IPS DF 6.9 (cell line): ENCODE data around the gene C4orf51.
"Not testable (repeated sequence)": the region's sequence is repeated elsewhere in the genome, so short reads cannot be mapped to it uniquely, and the experiment has no call there.

Experiments
- DNase-seq: peaks from one replicate; pipeline ENCODE4 v3.0.0-alpha.2; 2013; ENCODE audit warnings: low read depth, low spot score
- H3K27ac ChIP-seq: one replicate; pipeline ENCODE4 v1.5.1; 2013; ENCODE audit warnings: low read length, control low read depth
- H3K27me3 ChIP-seq: 2 replicates; pipeline ENCODE4 v1.6.1; 2013; ENCODE audit warnings: mild to moderate bottlenecking, low read length; ENCODE audit not compliant: control insufficient read depth, insufficient read depth
- H3K36me3 ChIP-seq: 2 replicates; pipeline ENCODE4 v1.6.1; 2013; ENCODE audit warnings: low read length; ENCODE audit not compliant: control insufficient read depth, insufficient read depth
- H3K4me1 ChIP-seq: 2 replicates; pipeline ENCODE4 v1.6.1; 2013; ENCODE audit warnings: low read length; ENCODE audit not compliant: control insufficient read depth, insufficient read depth
- H3K4me3 ChIP-seq: 2 replicates; pipeline ENCODE4 v1.5.1; 2013; ENCODE audit warnings: mild to moderate bottlenecking, low read length
- H3K9me3 ChIP-seq: 2 replicates; pipeline ENCODE4 v1.6.1; 2013; ENCODE audit warnings: low read length, inconsistent platforms; ENCODE audit not compliant: control insufficient read depth, insufficient read depth
- WGBS: extraction: QIAGEN DNeasy Blood & Tissue Kit; methylation state at CpG from one replicate; pipeline ENCODE4 v1.1.7; 2013; ENCODE audit warnings: mixed read lengths, missing lambda C conversion rate; ENCODE audit not compliant: insufficient read length, insufficient coverage; 5-methylcytosine and 5-hydroxymethylcytosine counted together

C4orf51 gene

GRCh38 chr4:145670422-145670821 lies 9.5 kb upstream of the C4orf51 start:
- Histone ChIP-seq H3K4me1 (no peaks in the 10 kb centered on the region), H3K9me3 (no peaks in the 10 kb centered on the region), H3K36me3 (no peaks in the 10 kb centered on the region)

GRCh38 chr4:145679520-145679919 lies 426 bp upstream of the C4orf51 start:
- no peak for DNase-seq
- no peak overlapping the region for H3K27ac ChIP-seq
- no peaks in the 10 kb centered on the region for H3K36me3 ChIP-seq
- no peak overlapping the region for H3K4me3 ChIP-seq
- H3K4me1 ChIP-seq = no peaks in the 10 kb centered on the region
- WGBS = no CpG with 5 or more reads among the region's 1 CpG
- no peaks in the 10 kb centered on the region for H3K9me3 ChIP-seq
- H3K27me3 ChIP-seq = no peaks in the 10 kb centered on the region

More at GRCh38 chr4:145670422-145670821, 9.5 kb upstream of the C4orf51 start:
- Histone ChIP-seq H3K27me3 (no peaks in the 10 kb centered on the region), H3K27ac (no peak overlapping the region), H3K4me3 (no peak overlapping the region)
- DNase-seq = no peak

DNA sequence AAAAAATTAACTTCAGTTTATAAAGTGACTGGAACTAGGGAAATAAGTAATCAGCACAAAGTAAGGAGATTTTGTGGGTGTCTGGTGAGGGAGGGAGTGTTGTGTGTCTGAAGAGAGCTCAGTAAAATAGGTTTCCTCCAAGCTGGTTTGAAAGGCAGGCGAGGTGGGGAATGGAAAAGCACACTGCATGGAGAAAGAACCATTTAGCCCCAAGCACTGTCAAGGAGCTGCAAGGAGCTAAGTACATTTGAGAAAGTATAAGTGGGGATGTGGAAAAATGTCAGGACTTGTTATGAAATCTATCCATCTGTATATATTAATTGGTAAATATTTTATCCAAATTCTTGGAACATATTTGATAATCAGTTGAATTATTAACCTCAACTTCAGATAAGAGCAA lies 956 bp downstream of the C4orf51 start:
- DNase-seq = no peak
- no CpG with 5 or more reads among the region's 1 CpG for WGBS
- H3K27ac ChIP-seq = no peak overlapping the region

DNA sequence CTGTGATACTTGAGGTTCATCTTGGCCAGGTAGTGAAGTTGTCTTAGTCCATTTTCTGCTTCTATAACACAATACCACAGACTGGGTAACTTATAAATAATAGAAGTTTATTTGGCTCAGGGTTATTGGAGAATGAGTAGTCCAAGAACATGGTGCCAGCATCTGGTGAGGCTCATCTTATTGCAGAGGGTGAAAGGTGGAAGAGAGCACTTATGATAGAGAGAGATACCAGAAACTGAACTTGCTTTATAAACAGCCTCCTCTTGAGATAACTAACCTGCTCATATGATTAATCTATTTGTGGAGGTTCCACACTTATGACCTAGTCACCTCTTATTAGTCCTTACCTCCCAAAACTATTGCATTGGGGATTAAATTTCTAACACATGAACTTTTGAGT lies 1.6 kb downstream of the C4orf51 start:
- Histone ChIP-seq H3K4me3 (no peak overlapping the region), H3K9me3 (no peaks in the 10 kb centered on the region), H3K36me3 (no peaks in the 10 kb centered on the region), H3K27me3 (no peaks in the 10 kb centered on the region), H3K27ac (no peak overlapping the region), H3K4me1 (no peaks in the 10 kb centered on the region)
- DNase-seq = no peak

More for the DNA sequence above, 956 bp downstream of the C4orf51 start:
- H3K4me1 ChIP-seq = no peaks in the 10 kb centered on the region
- no peaks in the 10 kb centered on the region for H3K27me3 ChIP-seq
- no peaks in the 10 kb centered on the region for H3K9me3 ChIP-seq
- H3K36me3 ChIP-seq = no peaks in the 10 kb centered on the region
- no peak overlapping the region for H3K4me3 ChIP-seq

- WGBS = no CpG with 5 or more reads among the region's 1 CpG
- no peaks in the 10 kb centered on the region for H3K27me3 ChIP-seq
- H3K4me1 ChIP-seq = no peaks in the 10 kb centered on the region
- no peaks in the 10 kb centered on the region for H3K36me3 ChIP-seq
- no peaks in the 10 kb centered on the region for H3K9me3 ChIP-seq
- H3K27ac ChIP-seq = no peak overlapping the region
- no peak for DNase-seq
- H3K4me3 ChIP-seq = no peak overlapping the region
Measured at GRCh38 chr4:145681956-145682355, 2.0 kb downstream of the C4orf51 start.

GRCh38 chr4:145686991-145687390 lies 7.0 kb downstream of the C4orf51 start:
- Histone ChIP-seq H3K36me3 (no peaks in the 10 kb centered on the region), H3K27me3 (no peaks in the 10 kb centered on the region), H3K4me1 (no peaks in the 10 kb centered on the region), H3K4me3 (no peak overlapping the region), H3K9me3 (no peaks in the 10 kb centered on the region), H3K27ac (no peak overlapping the region)
- WGBS = no CpG with 5 or more reads among the region's 2 CpGs
- DNase-seq = no peak

- H3K9me3 ChIP-seq = no peaks in the 10 kb centered on the region
- H3K27me3 ChIP-seq = no peaks in the 10 kb centered on the region
- no CpG with 5 or more reads among the region's 3 CpGs for WGBS
- no peaks in the 10 kb centered on the region for H3K4me1 ChIP-seq
- H3K27ac ChIP-seq = no peak overlapping the region
- H3K36me3 ChIP-seq = no peaks in the 10 kb centered on the region
- no peak overlapping the region for H3K4me3 ChIP-seq
- DNase-seq = no peak
Measured at GRCh38 chr4:145690610-145691009, 10.7 kb downstream of the C4orf51 start.

GRCh38 chr4:145691416-145691815 lies 11.5 kb downstream of the C4orf51 start:
- not testable (repeated sequence) for H3K27me3 ChIP-seq, DNase-seq, H3K27ac ChIP-seq, H3K4me3 ChIP-seq, H3K36me3 ChIP-seq, H3K9me3 ChIP-seq, H3K4me1 ChIP-seq
- WGBS = no CpG with 5 or more reads among the region's 2 CpGs

DNA sequence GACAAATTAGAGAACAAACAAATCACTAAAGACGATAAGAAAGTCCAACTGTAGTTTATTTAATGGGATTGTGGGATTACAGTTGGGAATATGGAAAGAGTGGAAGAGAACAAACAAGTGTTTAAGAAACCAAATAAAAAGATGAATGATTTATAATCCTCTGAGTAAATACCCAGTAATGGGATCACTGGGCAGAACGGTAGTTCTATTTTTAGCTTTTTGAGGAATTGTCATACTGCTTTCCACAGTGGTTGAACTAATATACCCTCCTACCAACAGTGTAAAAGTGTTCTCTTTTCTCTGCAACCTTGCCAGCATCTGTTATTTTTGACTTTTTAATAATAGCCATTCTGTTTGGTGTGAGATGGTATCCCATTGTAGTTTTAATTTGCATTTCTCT lies 15.0 kb downstream of the C4orf51 start:
- H3K9me3 ChIP-seq = no peaks in the 10 kb centered on the region
- H3K36me3 ChIP-seq = no peaks in the 10 kb centered on the region
- no peak overlapping the region for H3K27ac ChIP-seq
- 100% methylated on average over 1 of the region's 2 CpGs for WGBS
- H3K4me3 ChIP-seq = no peak overlapping the region
- DNase-seq = no peak
- H3K27me3 ChIP-seq = no peaks in the 10 kb centered on the region
- no peaks in the 10 kb centered on the region for H3K4me1 ChIP-seq

DNA sequence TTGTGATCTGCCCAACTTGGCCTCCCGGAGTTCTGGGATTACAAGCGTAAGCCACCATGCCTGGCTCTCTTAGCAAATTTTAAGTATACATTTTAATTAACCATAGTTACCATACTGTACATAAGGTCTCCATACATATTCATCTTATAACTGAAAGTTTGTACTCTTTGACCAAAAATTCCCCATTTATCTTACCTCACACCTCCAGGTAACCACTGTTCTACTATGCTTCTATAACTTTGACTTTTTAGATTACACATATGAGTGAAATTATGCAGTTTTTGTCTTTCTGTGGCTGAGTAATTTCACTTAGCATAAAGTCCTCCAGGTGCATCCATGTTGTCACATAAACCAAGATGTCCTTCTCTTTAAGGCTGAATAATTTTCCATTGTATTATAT lies 17.4 kb downstream of the C4orf51 start:
- Histone ChIP-seq H3K27ac (no peak overlapping the region), H3K36me3 (no peaks in the 10 kb centered on the region), H3K4me3 (no peak overlapping the region), H3K4me1 (no peaks in the 10 kb centered on the region), H3K27me3 (no peaks in the 10 kb centered on the region), H3K9me3 (no peaks in the 10 kb centered on the region)
- WGBS = no CpG with 5 or more reads among the region's 2 CpGs
- DNase-seq = no peak

DNA sequence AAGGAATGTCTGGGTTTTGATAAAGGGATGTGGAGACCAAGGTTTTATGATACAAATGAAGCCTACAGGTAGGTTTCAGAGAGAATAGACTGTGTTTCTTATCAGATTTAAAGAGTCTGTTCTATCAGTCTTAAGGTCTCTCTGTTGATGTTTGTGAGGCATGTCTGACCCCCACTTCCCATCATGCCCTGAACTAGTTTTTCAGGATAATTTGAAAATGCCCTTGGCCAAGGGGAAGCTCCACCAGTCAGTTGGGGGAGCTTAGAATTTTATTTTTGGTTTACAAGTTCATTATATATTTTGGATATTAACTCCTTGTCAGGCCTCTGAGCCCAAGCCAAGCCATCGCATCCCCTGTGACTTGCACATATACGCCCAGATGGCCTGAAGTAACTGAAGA lies 18.6 kb downstream of the C4orf51 start:
- Histone ChIP-seq H3K27me3 (no peaks in the 10 kb centered on the region), H3K36me3 (no peaks in the 10 kb centered on the region), H3K9me3 (no peaks in the 10 kb centered on the region), H3K4me3 (no peak overlapping the region), H3K27ac (no peak overlapping the region), H3K4me1 (no peaks in the 10 kb centered on the region)
- WGBS = no CpG with 5 or more reads among the region's 2 CpGs
- DNase-seq = no peak
